IMR-90 (cell line): Measurements from ENCODE around the gene TP73. TPM values are rescaled to one million over a fixed set of nuclear protein-coding genes. Genes with fewer than 3 reads are reported as not detected.
A peak's percentile ranks its signal among the peaks of the same experiment; 100 is the strongest.

Experiments used
- ATAC-seq: fragments of 200-7000 bp; cut with Tn5 transposase; 2 replicates; pipeline ENCODE4 v1.9.1; 2020; ENCODE audit warnings: low read depth, mild to moderate bottlenecking, moderate library complexity
- BruUV-seq: library from RNA; stranded (reverse); fragments of 400-500 nt; replicated peaks from 2 replicates; lab custom pipeline; 2021; lab: Mats Ljungman, UMichigan
- CTCF ChIA-PET: fragments of 300-600 bp; formaldehyde crosslinking; extraction: SDS; loops from one replicate; lab custom pipeline; 2021; ENCODE audit warnings: antibody characterized with exemption; lab: Yijun Ruan, JAX
- POLR2A ChIA-PET: fragments of 300-600 bp; sonication (Branson Sonifier 250); formaldehyde crosslinking; loops from one replicate; lab custom pipeline; 2022; ENCODE audit warnings: antibody characterized with exemption; ENCODE audit not compliant: unreplicated experiment; lab: Charles Lee
- DNase-seq: peaks from one replicate; pipeline ENCODE4 v3.0.0; 2013
- H2AFZ ChIP-seq: replicated peaks from 2 replicates; pipeline ENCODE3; 2013; ENCODE audit warnings: low read length, mild to moderate bottlenecking; ENCODE audit not compliant: poor library complexity
- H2AK5ac ChIP-seq: 2 replicates; pipeline ENCODE4 v1.6.1; 2013; ENCODE audit warnings: low read depth, low read length, inconsistent platforms
- H2AK9ac ChIP-seq: replicated peaks from 2 replicates; pipeline ENCODE3; 2013; ENCODE audit warnings: mild to moderate bottlenecking, low read depth, low read length, moderate library complexity; ENCODE audit not compliant: poor library complexity
- H2BK120ac ChIP-seq: 2 replicates; pipeline ENCODE4 v1.6.1; 2013; ENCODE audit warnings: low read depth, low read length, inconsistent platforms
- H2BK15ac ChIP-seq: 3 replicates; pipeline ENCODE4 v1.6.1; 2013; ENCODE audit warnings: low read depth, low read length, inconsistent platforms
- H2BK20ac ChIP-seq: 2 replicates; pipeline ENCODE4 v1.6.1; 2013; ENCODE audit warnings: low read depth, mild to moderate bottlenecking, inconsistent platforms, low read length, moderate library complexity
- H2BK5ac ChIP-seq: 2 replicates; pipeline ENCODE4 v1.6.1; 2013; ENCODE audit warnings: mild to moderate bottlenecking, low read depth, low read length, inconsistent platforms; ENCODE audit not compliant: poor library complexity, severe bottlenecking
- H3K14ac ChIP-seq: replicated peaks from 2 replicates; pipeline ENCODE4 v1.6.1; 2013; ENCODE audit warnings: low read depth, low read length, inconsistent platforms
- H3K18ac ChIP-seq: 2 replicates; pipeline ENCODE4 v1.6.1; 2013; ENCODE audit warnings: low read depth, low read length, control low read depth
- H3K23ac ChIP-seq: 2 replicates; pipeline ENCODE4 v1.6.1; 2013; ENCODE audit warnings: low read depth, low read length, inconsistent platforms
- H3K27ac ChIP-seq: 2 replicates; pipeline ENCODE4 v1.5.1; 2013; ENCODE audit warnings: mild to moderate bottlenecking, control low read depth, low read length; ENCODE audit not compliant: insufficient read depth
- H3K27me3 ChIP-seq: 2 replicates; pipeline ENCODE4 v1.6.1; 2013; ENCODE audit warnings: low read length; ENCODE audit not compliant: control insufficient read depth, insufficient read depth
- H3K36me3 ChIP-seq: 2 replicates; pipeline ENCODE4 v1.6.1; 2013; ENCODE audit warnings: low read length, mixed read lengths; ENCODE audit not compliant: control insufficient read depth, insufficient read depth
- H3K4ac ChIP-seq: 2 replicates; pipeline ENCODE4 v1.6.1; 2013; ENCODE audit warnings: low read depth, low read length, inconsistent platforms
- H3K4me1 ChIP-seq: 2 replicates; pipeline ENCODE4 v1.6.1; 2013; ENCODE audit warnings: low read length, mixed read lengths; ENCODE audit not compliant: control insufficient read depth, insufficient read depth
- H3K4me2 ChIP-seq: 2 replicates; pipeline ENCODE4 v1.6.1; 2013; ENCODE audit warnings: low read depth, mild to moderate bottlenecking, control low read depth, low read length, moderate library complexity
- H3K4me3 ChIP-seq: 2 replicates; pipeline ENCODE4 v1.5.1; 2013; ENCODE audit warnings: low read depth, mild to moderate bottlenecking, control low read depth, low read length, moderate library complexity; ENCODE audit not compliant: insufficient read depth
- H3K56ac ChIP-seq: 2 replicates; pipeline ENCODE4 v1.6.1; 2013; ENCODE audit warnings: low read length, inconsistent platforms; ENCODE audit not compliant: insufficient read depth; ENCODE audit errors: extremely low read depth
- H3K79me1 ChIP-seq, 2 experiments: 2 replicates each; pipeline ENCODE4 v1.6.1; 2013; ENCODE audit warnings: low read length in 2 of 2, inconsistent platforms in 1 of 2, low read depth in 1 of 2
- H3K9ac ChIP-seq: 2 replicates; pipeline ENCODE4 v1.6.1; 2013; ENCODE audit warnings: low read depth, low read length, control low read depth
- H3K9me1 ChIP-seq: 2 replicates; pipeline ENCODE4 v1.6.1; 2013; ENCODE audit warnings: low read length, inconsistent platforms; ENCODE audit not compliant: insufficient read depth
- H3K9me3 ChIP-seq: 2 replicates; pipeline ENCODE4 v1.6.1; 2013; ENCODE audit warnings: low read length; ENCODE audit not compliant: control insufficient read depth, insufficient read depth
- H4K20me1 ChIP-seq: 2 replicates; pipeline ENCODE4 v1.6.1; 2013; ENCODE audit warnings: low read length, inconsistent platforms; ENCODE audit not compliant: insufficient read depth
- H4K5ac ChIP-seq: 2 replicates; pipeline ENCODE4 v1.6.1; 2013; ENCODE audit warnings: mild to moderate bottlenecking, low read depth, low read length, control low read depth
- H4K8ac ChIP-seq, 2 experiments: 2 replicates each; pipeline ENCODE4 v1.6.1; 2013; ENCODE audit warnings: low read depth in 2 of 2, low read length in 2 of 2, control low read depth in 1 of 2, inconsistent platforms in 1 of 2
- H4K91ac ChIP-seq: 2 replicates; pipeline ENCODE4 v1.6.1; 2013; ENCODE audit warnings: low read depth, low read length, inconsistent platforms; ENCODE audit not compliant: insufficient read depth
- BHLHE40 ChIP-seq: fragments of 150-350 bp; IDR thresholded peaks from 2 replicates; pipeline ENCODE4 v1.6.1; 2016; ENCODE audit warnings: mild to moderate bottlenecking, low read depth, low read length
- CEBPB ChIP-seq: IDR thresholded peaks from 2 replicates; pipeline ENCODE4 v1.6.1; 2012; ENCODE audit warnings: low read depth, low read length, improper control_type of control experiment
- CHD1 ChIP-seq: IDR thresholded peaks from 2 replicates; pipeline ENCODE4 v1.6.1; 2012; ENCODE audit warnings: low read depth, low read length, improper control_type of control experiment
- FOS ChIP-seq: fragments of 150-350 bp; IDR thresholded peaks from 2 replicates; pipeline ENCODE4 v1.6.1; 2016; ENCODE audit warnings: low read depth, low read length
- MAFK ChIP-seq: IDR thresholded peaks from 2 replicates; pipeline ENCODE4 v1.6.1; 2012; ENCODE audit warnings: low read depth, low read length, improper control_type of control experiment
- MAZ ChIP-seq: IDR thresholded peaks from 2 replicates; pipeline ENCODE4 v1.6.1; 2012; ENCODE audit warnings: low read depth, mild to moderate bottlenecking, low read length, improper control_type of control experiment, moderate library complexity, borderline replicate concordance
- MXI1 ChIP-seq: IDR thresholded peaks from 2 replicates; pipeline ENCODE4 v1.6.1; 2012; ENCODE audit warnings: low read depth, mild to moderate bottlenecking, low read length, moderate library complexity, borderline replicate concordance
- NFE2L2 ChIP-seq: fragments of 150-350 bp; IDR thresholded peaks from 2 replicates; pipeline ENCODE4 v1.6.1; 2016; ENCODE audit warnings: low read depth, mild to moderate bottlenecking, low read length
- POLR2A ChIP-seq: IDR thresholded peaks from 2 replicates; pipeline ENCODE4 v1.6.1; 2012; ENCODE audit warnings: mild to moderate bottlenecking, low read depth, low read length
- RAD21 ChIP-seq: IDR thresholded peaks from 2 replicates; pipeline ENCODE4 v1.6.1; 2012; ENCODE audit warnings: low read length, improper control_type of control experiment
- RCOR1 ChIP-seq: IDR thresholded peaks from 2 replicates; pipeline ENCODE4 v1.6.1; 2012; ENCODE audit warnings: mild to moderate bottlenecking, low read length, improper control_type of control experiment; ENCODE audit not compliant: insufficient replicate concordance
- RFX5 ChIP-seq: IDR thresholded peaks from 2 replicates; pipeline ENCODE4 v1.8.0; 2012; ENCODE audit warnings: low read depth, mild to moderate bottlenecking, low read length, moderate library complexity
- SMC3 ChIP-seq: fragments of 150-350 bp; IDR thresholded peaks from 2 replicates; pipeline ENCODE4 v1.6.1; 2016; ENCODE audit warnings: low read depth, mild to moderate bottlenecking, antibody characterized with exemption, low read length, moderate library complexity
- WGBS, 2 experiments: methylation state at CpG; one replicate each; pipeline versions ENCODE4 v1.1.5 to v1.1.7; 2013; ENCODE audit warnings: missing lambda C conversion rate in 2 of 2; ENCODE audit not compliant: insufficient read length in 1 of 2; ENCODE audit errors: extremely low coverage in 2 of 2; 5-methylcytosine and 5-hydroxymethylcytosine counted together
- dilution Hi-C: fragments of 300-500 bp; cut with HindIII; formaldehyde crosslinking; loops from one replicate; pipeline ENCODE4 v1.14.3; 2018; ENCODE audit warnings: low sequenced_read_pairs; ENCODE audit not compliant: unreplicated experiment
- in situ Hi-C: fragments of 300-500 bp; cut with MboI; formaldehyde crosslinking; loops from 3 replicates; pipeline ENCODE4 v1.14.3; 2019; ENCODE audit warnings: low sequenced_read_pairs, inconsistent platforms, mixed read lengths
- intact Hi-C: fragments of 100-400 bp; cut with micrococcal nuclease; formaldehyde crosslinking; loops from 2 replicates; pipeline ENCODE4 v1.10.0; 2022
- polyA plus RNA-seq, 3 experiments: library from polyadenylated mRNA; depleted of rRNA; stranded (reverse); fragments of >200 nt; gene quantifications; 2 replicates each; pipeline ENCODE4 v1.2.3, GENCODE V29; 2012; ENCODE audit warnings: low replicate concordance in 1 of 3
- total RNA-seq: library from RNA; depleted of rRNA; stranded (reverse); fragments of >200 nt; gene quantifications from 2 replicates; pipeline ENCODE4 v1.2.3, GENCODE V29; 2012
- TF ChIP-seq, protein P1 (sequence below): conservative IDR thresholded peaks from 2 replicates; pipeline ENCODE4 v1.5.1; 2012; ENCODE audit warnings: mild to moderate bottlenecking, low read depth, low read length, improper control_type of control experiment
- TF ChIP-seq, protein P2 (sequence below): fragments of 150-350 bp; IDR thresholded peaks from 2 replicates; pipeline ENCODE4 v1.6.1; 2016; ENCODE audit warnings: low read depth, mild to moderate bottlenecking, low read length, moderate library complexity, borderline replicate concordance
- TF ChIP-seq, protein P3 (sequence below): fragments of 150-350 bp; IDR thresholded peaks from 2 replicates; pipeline ENCODE4 v1.6.1; 2017; ENCODE audit warnings: mild to moderate bottlenecking, antibody characterized with exemption, low read length, low read depth

The TP73 gene
- total and polyA plus RNA-seq, 2 of the 4 experiments (the other 2 are of a cell fraction), result not detected

DNA sequence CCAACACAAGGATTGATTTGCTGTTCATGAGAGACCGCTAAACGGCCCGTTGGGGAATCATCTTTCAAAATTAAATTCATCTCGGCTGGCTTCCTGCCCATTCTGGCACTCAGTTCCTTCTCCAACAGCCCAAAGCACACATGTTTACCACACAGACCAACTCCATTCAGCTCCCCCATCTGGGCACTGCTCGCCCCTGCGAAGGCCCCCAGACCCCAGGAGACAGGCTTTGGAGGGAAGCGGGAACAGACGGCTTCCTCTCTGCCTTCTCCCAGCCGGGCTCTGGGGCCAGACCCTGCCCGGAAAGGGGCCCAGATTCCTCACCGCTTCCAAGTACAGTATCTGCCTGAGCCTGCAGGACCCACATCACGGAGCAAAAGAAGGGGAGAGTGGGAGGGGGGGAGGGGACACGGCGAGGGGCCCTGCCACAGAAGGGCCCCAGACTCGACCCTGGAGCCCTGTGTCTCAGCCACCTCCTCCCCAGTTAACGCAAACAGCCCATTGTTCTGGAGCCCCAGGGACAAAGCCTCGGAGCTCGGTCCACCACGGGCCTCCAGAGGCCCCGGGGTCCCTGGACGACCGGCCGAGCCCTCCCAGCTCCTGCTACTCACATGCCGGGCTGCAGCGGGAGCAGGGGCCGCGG is 41.7 kb upstream of the TP73 start:
- H3K27ac ChIP-seq, result no peak overlapping the region
- no peak overlapping the region for H4K8ac ChIP-seq
- no peak for ATAC-seq
- no TSS peak for BruUV-seq
- H3K9ac ChIP-seq, result no peak overlapping the region
- H2AFZ ChIP-seq, result peak overlapping the region; percentile 67
- H2BK15ac ChIP-seq, result no peak overlapping the region
- no peaks in the 10 kb centered on the region for H3K79me1 ChIP-seq
- H4K91ac ChIP-seq, result no peak overlapping the region
- no peak overlapping the region for H3K4ac ChIP-seq
- no peak overlapping the region for H4K5ac ChIP-seq
- H2BK5ac ChIP-seq, result no peak overlapping the region
- H3K36me3 ChIP-seq, result no peaks in the 10 kb centered on the region
- no peak overlapping the region for H2AK9ac ChIP-seq
- H3K4me3 ChIP-seq, result peak overlapping the region; percentile 23; the same call in 1 of the 2 replicates
- H2AK5ac ChIP-seq, result no peak overlapping the region
- H3K56ac ChIP-seq, result no peak overlapping the region
- peaks cover 18% of the 10 kb centered on the region for H3K4me1 ChIP-seq
- H3K27me3 ChIP-seq, result peaks cover 29% of the 10 kb centered on the region; the same call in 1 of the 2 replicates
- intact Hi-C loops (no loop called here), in situ Hi-C loops (no loop called here), dilution Hi-C loops (no loop called here)
- peak overlapping the region; percentile 15; the same call in 1 of the 2 replicates for H3K4me2 ChIP-seq
- CTCF ChIA-PET, result no interaction called here
- POLR2A ChIA-PET, result no interaction called here
- H3K9me1 ChIP-seq, result no peaks in the 10 kb centered on the region
- DNase-seq, result no peak
- TF ChIP-seq MXI1, result no peak
- no peak for TF ChIP-seq NFE2L2
- TF ChIP-seq, protein P1, sequence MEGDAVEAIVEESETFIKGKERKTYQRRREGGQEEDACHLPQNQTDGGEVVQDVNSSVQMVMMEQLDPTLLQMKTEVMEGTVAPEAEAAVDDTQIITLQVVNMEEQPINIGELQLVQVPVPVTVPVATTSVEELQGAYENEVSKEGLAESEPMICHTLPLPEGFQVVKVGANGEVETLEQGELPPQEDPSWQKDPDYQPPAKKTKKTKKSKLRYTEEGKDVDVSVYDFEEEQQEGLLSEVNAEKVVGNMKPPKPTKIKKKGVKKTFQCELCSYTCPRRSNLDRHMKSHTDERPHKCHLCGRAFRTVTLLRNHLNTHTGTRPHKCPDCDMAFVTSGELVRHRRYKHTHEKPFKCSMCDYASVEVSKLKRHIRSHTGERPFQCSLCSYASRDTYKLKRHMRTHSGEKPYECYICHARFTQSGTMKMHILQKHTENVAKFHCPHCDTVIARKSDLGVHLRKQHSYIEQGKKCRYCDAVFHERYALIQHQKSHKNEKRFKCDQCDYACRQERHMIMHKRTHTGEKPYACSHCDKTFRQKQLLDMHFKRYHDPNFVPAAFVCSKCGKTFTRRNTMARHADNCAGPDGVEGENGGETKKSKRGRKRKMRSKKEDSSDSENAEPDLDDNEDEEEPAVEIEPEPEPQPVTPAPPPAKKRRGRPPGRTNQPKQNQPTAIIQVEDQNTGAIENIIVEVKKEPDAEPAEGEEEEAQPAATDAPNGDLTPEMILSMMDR, result no peak
- no peak for TF ChIP-seq MAZ
- no peak for TF ChIP-seq FOS
- no peak for TF ChIP-seq BHLHE40
- TF ChIP-seq CEBPB, result no peak
- TF ChIP-seq RAD21, result no peak
- TF ChIP-seq POLR2A, result no peak
- no peak for TF ChIP-seq MAFK
- no peak for TF ChIP-seq SMC3
- TF ChIP-seq, protein P2, sequence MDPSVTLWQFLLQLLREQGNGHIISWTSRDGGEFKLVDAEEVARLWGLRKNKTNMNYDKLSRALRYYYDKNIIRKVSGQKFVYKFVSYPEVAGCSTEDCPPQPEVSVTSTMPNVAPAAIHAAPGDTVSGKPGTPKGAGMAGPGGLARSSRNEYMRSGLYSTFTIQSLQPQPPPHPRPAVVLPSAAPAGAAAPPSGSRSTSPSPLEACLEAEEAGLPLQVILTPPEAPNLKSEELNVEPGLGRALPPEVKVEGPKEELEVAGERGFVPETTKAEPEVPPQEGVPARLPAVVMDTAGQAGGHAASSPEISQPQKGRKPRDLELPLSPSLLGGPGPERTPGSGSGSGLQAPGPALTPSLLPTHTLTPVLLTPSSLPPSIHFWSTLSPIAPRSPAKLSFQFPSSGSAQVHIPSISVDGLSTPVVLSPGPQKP, result no peak
- no peak for TF ChIP-seq RCOR1
- no peak for TF ChIP-seq RFX5
- no peak for TF ChIP-seq CHD1
- TF ChIP-seq, protein P3, sequence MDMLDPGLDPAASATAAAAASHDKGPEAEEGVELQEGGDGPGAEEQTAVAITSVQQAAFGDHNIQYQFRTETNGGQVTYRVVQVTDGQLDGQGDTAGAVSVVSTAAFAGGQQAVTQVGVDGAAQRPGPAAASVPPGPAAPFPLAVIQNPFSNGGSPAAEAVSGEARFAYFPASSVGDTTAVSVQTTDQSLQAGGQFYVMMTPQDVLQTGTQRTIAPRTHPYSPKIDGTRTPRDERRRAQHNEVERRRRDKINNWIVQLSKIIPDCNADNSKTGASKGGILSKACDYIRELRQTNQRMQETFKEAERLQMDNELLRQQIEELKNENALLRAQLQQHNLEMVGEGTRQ, result no peak
- no peak overlapping the region for H3K18ac ChIP-seq
- H4K20me1 ChIP-seq, result no peaks in the 10 kb centered on the region
- no peak overlapping the region for H2BK120ac ChIP-seq
- no peak overlapping the region for H3K14ac ChIP-seq
- no peak overlapping the region for H2BK20ac ChIP-seq
- H3K23ac ChIP-seq, result no peak overlapping the region
- WGBS, 2 experiments, result 11% methylated on average over 5 of the region's 27 CpGs; no CpG with 5 or more reads in 1 of the 2 experiments
- H3K9me3 ChIP-seq, result no peaks in the 10 kb centered on the region
